Measurements from ENCODE around the gene TMEM59.
"Not testable (repeated sequence)": the region's sequence is repeated elsewhere in the genome, so short reads cannot be mapped to it uniquely, and the experiment has no call there.

Gene TMEM59

GRCh38 chr1:53995683-53996082, 57.3 kb downstream of the TMEM59 start (continued):
- no peak for TF ChIP-seq ZNF148 (tag by site-specific recombination; IDR thresholded peaks at IDR 0.05; ENCODE audit: borderline replicate concordance)
- TF ChIP-seq ZIC2 (tag by site-specific recombination; IDR thresholded peaks at IDR 0.05) = no peak
- TF ChIP-seq ZNF513 (tag by site-specific recombination; IDR thresholded peaks at IDR 0.05) = no peak

- H3K27ac ChIP-seq (ENCODE audit: extremely low read depth, low read depth, low read length); POLR2A ChIA-PET; H3K4me3 ChIP-seq (ENCODE audit: low read depth, low read length); CTCF ChIA-PET; H3K4me1 ChIP-seq (ENCODE audit: control insufficient read depth, insufficient read depth, low read length); H3K9me3 ChIP-seq (ENCODE audit: control insufficient read depth, insufficient read depth, low read depth, low read length); H3K36me3 ChIP-seq (ENCODE audit: control insufficient read depth in 2 of 2, insufficient read depth in 1 of 2, low read length in 2 of 2): not testable (repeated sequence)
- peak; percentile 87 for TF ChIP-seq ZBTB11 (tag by site-specific recombination; conservative IDR thresholded peaks at IDR 0.05; ENCODE audit: low read depth)
- peak; percentile 70; the same call in 1 of the 2 replicates for TF ChIP-seq ZNF530 (tag by site-specific recombination; IDR thresholded peaks at IDR 0.05; ENCODE audit: low read depth)
- peak; percentile 63; the same call in 1 of the 2 replicates for TF ChIP-seq ZNF501 (tag by site-specific recombination; IDR thresholded peaks at IDR 0.05)
- 0 out of 2 replicates have a peak, but pooled peaks have one; percentile 32 for TF ChIP-seq ZNF514 (tag by site-specific recombination; IDR thresholded peaks at IDR 0.05)
- 0 out of 2 replicates have a peak, but pooled peaks have one; percentile 47 for TF ChIP-seq ZNF580 (tag by site-specific recombination; IDR thresholded peaks at IDR 0.05)
- TF ChIP-seq ZNF404 (tag by site-specific recombination; IDR thresholded peaks at IDR 0.05) = peak; percentile 95
- peak; percentile 69; the same call in 1 of the 2 replicates for TF ChIP-seq OVOL3 (tag by site-specific recombination; IDR thresholded peaks at IDR 0.05)
- peak; percentile 99 for TF ChIP-seq ZNF426 (tag by site-specific recombination; IDR thresholded peaks at IDR 0.05)
- TF ChIP-seq ZNF433 (tag by site-specific recombination; IDR thresholded peaks at IDR 0.05; ENCODE audit: low read depth) = peak; percentile 95
- 0 out of 2 replicates have a peak, but pooled peaks have one; percentile 57 for TF ChIP-seq ZBTB1 (tag by site-specific recombination; IDR thresholded peaks at IDR 0.05)
- TF ChIP-seq ZNF510 (tag by site-specific recombination; IDR thresholded peaks at IDR 0.05; ENCODE audit: insufficient replicate concordance) = peak; percentile 95
- TF ChIP-seq ZXDB (tag by site-specific recombination; IDR thresholded peaks at IDR 0.05) = peak; percentile 68
- TF ChIP-seq ZNF19 (tag by site-specific recombination; IDR thresholded peaks at IDR 0.05; ENCODE audit: low read depth) = 0 out of 2 replicates have a peak, but pooled peaks have one; percentile 47
- TF ChIP-seq ZNF292 (tag by site-specific recombination; IDR thresholded peaks at IDR 0.05; ENCODE audit: borderline replicate concordance, low read depth) = peak; percentile 49; the same call in 1 of the 2 replicates
- TF ChIP-seq KLF7 (tag by site-specific recombination; IDR thresholded peaks at IDR 0.05; ENCODE audit: borderline replicate concordance) = 0 out of 2 replicates have a peak, but pooled peaks have one; percentile 23
- 0 out of 2 replicates have a peak, but pooled peaks have one; percentile 70 for TF ChIP-seq ZNF791 (tag by site-specific recombination; IDR thresholded peaks at IDR 0.05)
- TF ChIP-seq ZNF560 (tag by site-specific recombination; IDR thresholded peaks at IDR 0.05; ENCODE audit: borderline replicate concordance) = peak; percentile 82
- TF ChIP-seq SP3 (tag by site-specific recombination; IDR thresholded peaks at IDR 0.05) = peak; percentile 43; the same call in 1 of the 2 replicates
- TF ChIP-seq ZNF518A (tag by site-specific recombination; conservative IDR thresholded peaks at IDR 0.05; ENCODE audit: low read depth) = peak; percentile 98
Measured at GRCh38 chr1:53994516-53994915, 58.5 kb downstream of the TMEM59 start.

Measured in HEK293 (cell line).